GM10847 (cell line): ENCODE results near the gene PKD1L1.

Source experiments
- POLR2A ChIP-seq: IDR thresholded peaks from 2 replicates; pipeline ENCODE4 v1.6.1; 2011; ENCODE audit not compliant: insufficient read length; ENCODE audit errors: extremely low read depth

PKD1L1 gene

GRCh38 chr7:47893721-47894365 is 54.4 kb downstream of the PKD1L1 start:
- no peak for TF ChIP-seq POLR2A

GRCh38 chr7:47893238-47893637 is 55.0 kb downstream of the PKD1L1 start:
- no peak for TF ChIP-seq POLR2A

- TF ChIP-seq POLR2A = no peak
These were observed 57.7 kb downstream of the PKD1L1 start for GRCh38 chr7:47890606-47891005.

GRCh38 chr7:47890125-47890524 is 58.1 kb downstream of the PKD1L1 start:
- no peak for TF ChIP-seq POLR2A

GRCh38 chr7:47889723-47890122 is 58.5 kb downstream of the PKD1L1 start:
- TF ChIP-seq POLR2A = no peak

GRCh38 chr7:47888371-47889265 is 59.6 kb downstream of the PKD1L1 start:
- no peak for TF ChIP-seq POLR2A

- no peak for TF ChIP-seq POLR2A
These were observed 61.1 kb downstream of the PKD1L1 start for GRCh38 chr7:47887016-47887640.

- TF ChIP-seq POLR2A = no peak
These were observed 62.1 kb downstream of the PKD1L1 start for GRCh38 chr7:47885987-47886811.

- no peak for TF ChIP-seq POLR2A
These were observed 62.8 kb downstream of the PKD1L1 start for GRCh38 chr7:47885309-47885986.

GRCh38 chr7:47884675-47885074 is 63.6 kb downstream of the PKD1L1 start:
- no peak for TF ChIP-seq POLR2A

- TF ChIP-seq POLR2A = no peak
These were observed 65.6 kb downstream of the PKD1L1 start for GRCh38 chr7:47882635-47883034.

GRCh38 chr7:47881256-47881655 is 67.0 kb downstream of the PKD1L1 start:
- no peak for TF ChIP-seq POLR2A

- no peak for TF ChIP-seq POLR2A
These were observed 69.6 kb downstream of the PKD1L1 start for GRCh38 chr7:47878662-47879061.

- no peak for TF ChIP-seq POLR2A
These were observed 70.9 kb downstream of the PKD1L1 start for GRCh38 chr7:47877336-47877735.
